ENCODE data around the gene HES1.

HES1 gene

DNA sequence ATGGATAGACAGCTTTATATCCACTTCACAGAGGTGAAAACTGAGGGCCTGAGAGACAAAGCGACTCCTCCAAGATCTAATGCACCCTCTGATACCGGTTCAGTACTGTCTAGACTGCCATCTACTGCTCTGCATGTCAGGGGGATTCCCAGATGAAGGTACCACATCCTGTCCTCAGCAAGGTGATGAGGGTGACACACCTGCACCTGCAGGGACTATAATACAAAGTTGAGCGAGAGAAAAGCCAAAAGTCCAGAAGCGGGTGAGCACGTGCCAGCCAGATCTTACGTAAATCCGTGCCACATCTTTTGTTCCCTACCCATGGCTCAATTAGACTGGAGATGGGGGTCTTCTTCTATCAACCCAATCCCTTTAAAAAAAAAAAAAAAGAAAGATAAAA is 32.4 kb upstream of the HES1 start:
- DNase-seq: no peak

- DNase-seq: no peak
Observed at GRCh38 chr3:194103983-194104751, 31.8 kb upstream of the HES1 start.

GRCh38 chr3:194105292-194105691 is 30.7 kb upstream of the HES1 start:
- DNase-seq: no peak

DNA sequence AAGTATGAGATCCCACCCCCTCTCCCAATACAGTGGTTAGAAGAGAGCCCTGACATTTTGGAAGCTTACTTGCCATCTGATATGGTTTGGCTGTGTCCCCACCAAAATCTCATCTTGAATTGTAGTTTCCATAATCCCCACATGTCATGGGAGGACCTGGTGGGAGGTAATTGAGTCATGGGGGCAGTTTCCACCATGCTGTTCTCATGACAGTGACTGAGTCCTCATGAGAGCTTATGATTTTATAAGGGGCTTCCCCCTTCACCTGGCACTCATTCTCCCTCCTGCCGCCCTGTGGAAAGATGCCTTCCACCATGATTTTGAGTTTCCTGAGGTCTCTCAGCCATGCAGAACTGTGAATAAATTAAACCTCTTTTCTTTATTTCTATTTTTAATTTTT is 28.8 kb upstream of the HES1 start:
- no peak for DNase-seq

DNA sequence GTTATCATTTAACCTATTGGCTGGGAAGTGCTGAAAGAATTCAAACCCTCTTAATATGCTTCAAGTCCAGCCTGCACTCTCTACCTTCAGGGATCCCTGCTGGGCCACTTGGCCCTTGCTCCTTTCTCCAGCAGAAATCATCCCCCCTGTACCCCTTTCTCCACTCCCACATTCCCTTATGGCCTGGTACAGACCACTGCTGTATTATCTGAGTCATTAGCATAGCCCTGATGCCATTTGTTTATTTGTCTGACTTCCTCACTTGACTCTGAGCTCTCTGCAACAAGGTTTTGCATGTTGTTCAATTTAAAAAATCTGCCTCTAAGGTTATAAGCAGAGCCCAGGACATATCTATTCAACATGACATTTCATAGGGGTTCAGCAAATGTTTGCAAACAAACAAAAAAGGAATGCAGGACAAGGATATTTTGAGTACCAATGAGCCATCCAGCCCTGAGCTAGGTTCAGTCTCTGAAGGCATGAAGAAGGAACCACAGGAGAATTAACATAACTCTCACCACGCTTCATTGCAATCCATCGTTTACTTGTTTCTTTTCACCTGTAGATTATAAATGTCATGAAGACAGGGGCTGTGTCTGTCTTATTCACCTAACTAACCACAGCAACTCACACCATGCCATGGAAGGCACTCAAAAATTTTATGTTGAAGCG is 26.6 kb upstream of the HES1 start:
- DNase-seq: no peak

- DNase-seq: no peak
Observed at GRCh38 chr3:194110483-194110882, 25.5 kb upstream of the HES1 start.

DNA sequence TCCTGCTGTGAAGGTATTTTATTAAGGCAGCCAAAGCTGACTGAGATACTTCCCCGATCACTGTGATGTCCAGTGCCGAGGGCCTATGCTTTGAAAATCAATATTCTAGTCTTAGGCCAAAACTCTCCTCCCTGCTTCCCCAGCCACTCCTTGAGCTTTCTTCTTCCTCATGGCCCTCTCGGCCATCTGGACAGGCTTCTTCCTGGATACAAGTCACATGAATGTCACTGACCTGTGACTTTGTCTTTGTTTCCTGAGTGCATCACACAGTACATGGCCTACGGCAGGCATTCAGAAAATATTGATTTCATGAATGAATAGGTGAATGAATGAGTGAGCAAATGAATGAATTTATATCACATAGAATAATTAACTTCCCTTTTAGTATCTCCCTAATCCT is 24.6 kb upstream of the HES1 start:
- no peak for DNase-seq

DNA sequence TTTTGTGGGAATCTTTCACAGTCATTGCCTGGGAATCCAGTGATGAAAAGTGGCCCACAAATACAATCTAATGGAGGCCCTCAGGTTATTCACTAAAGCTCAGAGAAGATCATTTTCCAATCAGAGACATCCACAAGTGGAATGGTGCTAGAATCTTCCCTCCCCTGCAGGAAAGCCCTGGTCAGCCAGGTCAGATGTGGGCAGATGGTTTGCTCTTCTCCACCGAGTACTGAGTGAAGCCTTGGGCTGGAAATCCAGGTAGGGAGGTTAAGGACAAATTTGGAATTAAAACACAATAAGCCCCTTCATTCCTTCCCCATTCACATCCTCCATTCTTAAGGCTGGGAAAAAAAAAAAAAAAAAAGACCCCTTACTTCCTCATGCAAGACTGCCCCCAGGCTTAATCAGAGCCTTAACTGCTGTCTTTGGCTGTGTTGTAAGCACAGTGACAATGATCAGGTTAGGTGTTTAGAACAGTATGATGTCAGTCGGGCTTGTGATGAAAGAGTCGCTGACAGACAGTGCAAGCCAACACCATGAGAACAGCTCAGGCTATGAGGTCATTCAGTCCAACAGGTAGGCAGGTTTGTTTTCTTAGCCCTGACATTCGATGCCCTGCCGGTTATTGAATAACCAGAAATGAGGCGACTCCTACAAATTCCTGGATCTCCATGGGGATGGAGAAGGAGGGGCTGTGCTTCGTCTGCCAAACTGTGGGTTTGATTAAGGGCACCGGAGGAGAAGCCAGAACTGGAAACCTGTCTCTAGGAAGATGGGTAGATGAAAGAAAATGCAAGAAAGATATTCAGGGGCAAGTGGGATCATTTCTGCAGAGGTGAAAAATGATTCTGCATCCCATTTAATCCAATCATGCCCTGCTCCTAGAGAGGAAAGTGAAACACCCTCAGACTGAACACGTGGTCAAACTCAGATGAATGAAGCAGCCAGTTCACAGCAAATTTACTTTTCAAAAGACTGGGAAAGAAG is 23.5 kb upstream of the HES1 start:
- no peak for DNase-seq

- DNase-seq: no peak
Observed at GRCh38 chr3:194114123-194114522, 21.8 kb upstream of the HES1 start.

GRCh38 chr3:194117104-194117845 is 18.7 kb upstream of the HES1 start:
- no peak for DNase-seq

DNA sequence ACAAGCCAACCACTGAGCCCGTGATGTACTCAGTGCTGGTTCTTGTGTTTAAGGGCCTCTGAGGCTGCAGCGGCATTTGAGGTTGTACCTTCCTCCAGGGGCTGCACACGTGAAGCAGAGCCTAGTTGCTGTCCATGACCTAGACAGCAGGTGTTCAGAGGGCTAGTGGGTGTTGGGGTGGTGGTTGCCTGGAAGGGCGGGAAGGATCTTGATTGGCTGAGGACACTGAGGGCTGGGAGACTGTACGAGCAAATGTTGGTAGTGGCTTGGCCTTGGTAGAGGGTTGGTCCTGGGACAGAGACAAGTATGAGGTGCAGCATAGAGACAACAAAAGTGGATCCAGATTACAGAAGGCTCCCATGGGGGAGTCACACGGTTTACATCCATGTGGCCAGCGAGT is 17.0 kb upstream of the HES1 start:
- no peak for DNase-seq

DNA sequence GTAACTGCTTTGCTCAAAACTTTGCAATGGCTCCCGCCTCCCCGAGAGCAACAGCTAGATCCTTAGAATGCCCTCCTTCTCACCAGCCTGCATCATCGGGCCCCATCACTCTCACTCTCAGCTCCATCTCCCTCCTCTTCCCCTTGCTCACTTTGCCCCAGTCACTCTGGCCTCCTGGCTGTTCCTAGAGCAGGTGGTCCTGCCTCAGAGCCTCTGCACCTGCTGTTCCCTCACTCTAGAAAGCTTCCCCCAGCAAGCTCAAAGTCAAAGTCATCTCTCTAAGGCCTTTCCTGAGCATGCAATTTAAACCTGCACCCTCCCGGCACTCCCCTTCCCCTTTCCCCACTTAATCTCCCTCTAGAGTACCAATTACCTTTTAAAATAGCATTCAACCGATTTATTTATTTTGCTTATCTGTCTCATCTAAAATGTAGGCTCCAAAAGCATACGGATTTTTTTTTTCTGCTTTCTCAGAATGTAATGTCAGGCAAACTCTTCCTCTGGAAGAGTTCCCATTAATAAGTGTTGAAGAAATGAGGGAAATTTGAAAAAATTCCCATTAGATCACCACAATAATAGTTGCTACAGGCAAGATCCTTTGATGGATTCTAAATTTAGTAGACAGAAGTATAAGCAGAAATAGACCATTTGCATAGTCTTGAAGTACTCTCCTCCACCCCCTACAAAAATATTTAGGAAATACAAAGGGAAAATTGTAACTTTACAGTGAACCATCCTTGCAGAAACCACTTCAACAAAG is 15.9 kb upstream of the HES1 start:
- DNase-seq: no peak

DNA sequence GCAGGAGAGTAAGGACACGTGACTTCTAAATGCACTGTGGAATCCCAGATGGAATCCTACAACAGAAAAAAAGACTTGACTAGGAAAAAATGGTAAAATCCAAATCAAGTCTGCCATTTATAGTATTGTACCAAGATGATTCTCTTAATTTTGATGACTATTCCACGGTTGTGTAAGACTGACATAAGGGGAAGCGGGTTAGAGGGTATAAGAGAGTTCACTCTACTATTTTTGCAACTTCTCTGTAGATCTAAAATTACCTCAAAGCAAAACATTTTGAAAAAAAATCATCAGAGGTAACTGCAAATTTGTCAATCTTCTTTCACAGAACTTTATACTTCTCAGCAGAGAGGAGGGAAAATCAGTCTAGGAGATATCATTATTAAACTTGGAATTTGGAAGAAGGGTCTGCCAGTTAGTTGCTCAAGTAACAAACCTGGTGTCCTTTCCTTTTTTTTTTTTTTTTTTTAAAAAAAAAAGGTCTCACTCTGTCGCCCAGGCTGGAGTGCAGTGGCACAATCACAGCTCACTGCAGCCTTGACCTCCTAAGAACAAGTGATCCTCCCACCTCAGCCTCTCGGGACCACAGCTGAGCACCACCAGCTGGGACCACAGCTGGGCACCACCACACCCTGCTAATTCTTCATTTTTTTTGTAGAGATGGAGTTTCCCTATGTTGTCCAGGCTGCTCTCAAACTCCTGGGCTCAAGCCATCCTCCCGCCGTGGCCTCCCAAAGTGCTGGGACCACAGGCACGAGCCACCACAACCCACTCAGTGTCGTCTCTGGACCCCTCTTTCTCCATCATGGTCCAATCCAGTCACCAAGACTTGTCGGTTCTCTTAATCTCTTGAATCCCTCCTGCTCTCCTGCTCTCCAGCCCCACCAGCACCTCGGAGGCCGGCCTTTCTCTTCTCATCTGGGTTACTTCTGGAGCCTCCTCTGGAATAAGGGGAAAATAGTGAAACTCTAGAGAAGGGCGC is 14.9 kb upstream of the HES1 start:
- no peak for DNase-seq

GRCh38 chr3:194121891-194122631 is 13.9 kb upstream of the HES1 start:
- DNase-seq: no peak

DNA sequence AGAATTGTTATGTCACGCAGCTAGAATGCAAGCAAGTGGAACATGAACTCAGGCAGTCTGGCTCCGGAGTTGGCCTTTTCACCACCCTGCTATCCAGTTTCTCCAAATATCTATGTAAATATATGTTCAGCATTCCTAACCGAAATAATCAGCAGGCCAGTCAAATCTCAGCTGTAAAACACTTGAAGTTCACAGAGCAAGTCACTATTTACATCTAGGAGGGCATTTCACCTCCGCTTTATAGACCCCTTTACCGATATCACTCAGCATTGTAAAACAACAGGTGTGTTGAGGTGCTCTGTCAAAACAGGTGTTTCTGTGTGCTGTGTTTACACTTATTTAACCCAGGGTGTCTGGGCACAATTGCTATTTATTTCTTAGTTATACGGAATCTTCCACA is 12.2 kb upstream of the HES1 start:
- no peak for DNase-seq

DNA sequence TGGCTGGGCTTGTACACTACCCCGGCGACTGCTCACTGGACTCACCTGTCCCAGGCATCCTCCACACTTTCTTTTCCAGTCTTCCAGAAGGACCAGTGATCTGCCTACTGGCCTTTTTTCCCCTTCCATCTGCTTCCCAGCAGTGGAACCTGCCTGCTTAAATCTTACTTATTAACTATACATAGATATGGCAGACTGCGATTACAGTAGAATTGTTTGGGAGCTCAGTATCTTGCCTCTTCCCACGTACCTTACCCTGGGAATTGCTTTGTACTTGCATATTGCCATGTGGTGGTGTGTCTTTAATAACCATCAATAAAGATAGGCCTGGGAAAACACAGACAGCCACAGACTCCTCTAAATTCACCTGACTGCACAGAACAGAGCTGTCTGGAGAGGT is 11.8 kb upstream of the HES1 start:
- no peak for DNase-seq

DNA sequence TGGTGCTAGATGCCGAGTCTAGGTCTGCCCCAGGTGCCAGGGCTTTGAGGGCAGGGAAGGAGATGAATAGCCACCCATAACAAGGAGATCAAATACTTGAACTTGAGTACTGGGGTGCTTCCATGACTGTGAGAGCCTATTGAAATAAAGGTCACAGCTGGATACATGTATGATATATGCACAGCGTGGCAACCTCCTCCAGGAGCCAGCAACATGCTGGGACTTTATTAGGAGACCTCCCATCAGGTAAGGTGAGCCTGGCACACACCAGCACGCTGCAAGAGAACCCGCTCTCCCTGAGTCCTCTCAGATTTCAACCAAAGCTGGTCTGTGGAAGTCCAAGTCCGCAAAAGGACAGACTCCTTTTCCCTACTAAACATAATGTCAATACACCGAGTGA is 10.5 kb upstream of the HES1 start:
- DNase-seq: no peak

DNA sequence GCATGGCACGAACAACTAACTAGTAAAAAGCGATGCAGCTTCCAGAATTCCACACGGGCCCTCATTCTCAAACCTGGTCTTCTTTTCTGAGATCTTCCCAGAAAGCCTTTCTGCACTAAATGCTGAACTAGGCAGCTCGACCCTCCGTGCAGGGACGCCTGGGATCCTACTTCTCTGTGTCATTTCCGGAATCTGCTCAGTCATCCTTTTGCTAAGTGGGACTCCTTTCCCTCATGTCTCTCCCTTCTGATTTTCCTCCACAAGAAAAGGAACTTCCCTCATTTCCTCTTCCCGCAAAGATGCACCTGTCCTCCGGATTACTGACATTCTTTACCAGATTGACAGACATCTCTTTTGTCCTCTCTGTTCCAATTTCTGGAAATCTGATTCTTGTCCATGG is 9.2 kb upstream of the HES1 start:
- no peak for DNase-seq

DNA sequence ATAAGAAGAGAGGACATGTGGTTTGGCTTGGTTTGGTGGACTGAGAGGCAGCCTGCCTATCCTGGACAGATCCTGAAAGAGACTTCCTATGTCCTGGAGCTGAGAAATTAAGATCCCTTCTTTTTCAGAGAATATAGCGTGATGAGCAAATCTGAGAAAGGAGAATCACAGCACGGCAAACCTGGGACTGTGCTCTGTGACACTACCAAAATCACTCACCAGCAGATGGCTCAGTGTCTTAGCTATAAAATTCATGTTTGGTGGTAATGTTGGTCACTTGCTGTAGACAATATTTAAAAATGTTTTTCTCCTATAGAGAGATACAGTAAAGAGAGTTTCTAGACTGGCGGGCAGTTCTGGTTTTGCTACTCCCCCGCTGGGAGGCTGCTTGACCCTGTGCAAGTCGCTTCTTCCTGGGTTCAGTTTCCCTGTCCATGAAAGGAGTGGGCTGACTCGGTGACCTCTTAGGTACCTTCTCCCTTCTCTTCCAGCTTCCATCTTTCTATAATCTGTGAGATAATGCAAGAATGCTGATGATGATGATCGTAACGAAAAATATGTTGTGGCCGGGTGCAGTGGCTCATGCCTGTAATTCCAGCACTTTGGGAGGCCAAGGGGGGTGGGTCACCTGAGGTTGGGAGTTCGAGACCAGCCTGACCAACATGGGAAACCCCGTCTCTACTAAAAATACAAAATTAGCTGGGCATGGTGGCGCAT is 7.6 kb upstream of the HES1 start:
- peak; percentile 50 for DNase-seq
